Measurements from ENCODE around the gene RAP1GAP. TPM values are rescaled to one million over a fixed set of nuclear protein-coding genes. Genes with fewer than 3 reads are reported as not detected.

RAP1GAP gene
- total and polyA plus RNA-seq, 4 donors, result 5.6 to 64.7 (median 28.0) TPM

DNA sequence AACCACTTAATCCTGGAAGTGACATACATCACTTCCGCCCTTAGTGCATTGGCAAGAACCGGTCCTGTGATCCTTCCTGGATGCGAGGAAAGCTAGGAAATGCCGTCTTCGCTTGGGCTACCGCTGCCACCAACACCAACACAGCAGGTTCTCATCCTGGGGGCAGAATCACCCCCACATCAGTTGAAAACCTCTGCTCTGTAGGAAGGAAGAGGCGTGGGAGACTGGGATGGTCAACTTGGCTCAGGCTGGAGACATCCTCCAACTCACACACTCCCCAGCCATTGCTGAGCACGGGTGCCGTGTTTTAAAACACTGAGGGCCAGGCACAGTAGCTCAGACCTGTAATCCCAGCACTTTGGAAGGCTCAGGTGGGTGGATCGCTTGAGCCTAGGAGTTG lies 85.1 kb downstream of the RAP1GAP start:
- Histone ChIP-seq H3K9ac (ENCODE audit: insufficient read depth in 1 of 2, low read length in 2 of 2) (no peak overlapping the region), H3K4me1 (ENCODE audit: control insufficient read depth in 5 of 5, insufficient read depth in 5 of 5, low read length in 5 of 5) (peaks cover 0 to 5% (median 0%) of the 10 kb centered on the region in 5 donors), H3K36me3 (ENCODE audit: control insufficient read depth in 4 of 4, insufficient read depth in 4 of 4, low read length in 4 of 4) (no peaks in the 10 kb centered on the region), H3K9me3 (ENCODE audit: control insufficient read depth in 4 of 4, insufficient read depth in 3 of 4, low read length in 3 of 4) (no peaks in the 10 kb centered on the region), H3K27ac (ENCODE audit: low read depth in 1 of 2, low read length in 1 of 2) (no peak overlapping the region), H3K27me3 (ENCODE audit: control insufficient read depth in 3 of 3, insufficient read depth in 3 of 3, low read length in 2 of 3) (peaks cover 0 to 3% (median 0%) of the 10 kb centered on the region in 3 donors), H3K4me3 (no peak overlapping the region)
- TF ChIP-seq, protein P1, sequence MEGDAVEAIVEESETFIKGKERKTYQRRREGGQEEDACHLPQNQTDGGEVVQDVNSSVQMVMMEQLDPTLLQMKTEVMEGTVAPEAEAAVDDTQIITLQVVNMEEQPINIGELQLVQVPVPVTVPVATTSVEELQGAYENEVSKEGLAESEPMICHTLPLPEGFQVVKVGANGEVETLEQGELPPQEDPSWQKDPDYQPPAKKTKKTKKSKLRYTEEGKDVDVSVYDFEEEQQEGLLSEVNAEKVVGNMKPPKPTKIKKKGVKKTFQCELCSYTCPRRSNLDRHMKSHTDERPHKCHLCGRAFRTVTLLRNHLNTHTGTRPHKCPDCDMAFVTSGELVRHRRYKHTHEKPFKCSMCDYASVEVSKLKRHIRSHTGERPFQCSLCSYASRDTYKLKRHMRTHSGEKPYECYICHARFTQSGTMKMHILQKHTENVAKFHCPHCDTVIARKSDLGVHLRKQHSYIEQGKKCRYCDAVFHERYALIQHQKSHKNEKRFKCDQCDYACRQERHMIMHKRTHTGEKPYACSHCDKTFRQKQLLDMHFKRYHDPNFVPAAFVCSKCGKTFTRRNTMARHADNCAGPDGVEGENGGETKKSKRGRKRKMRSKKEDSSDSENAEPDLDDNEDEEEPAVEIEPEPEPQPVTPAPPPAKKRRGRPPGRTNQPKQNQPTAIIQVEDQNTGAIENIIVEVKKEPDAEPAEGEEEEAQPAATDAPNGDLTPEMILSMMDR (IDR thresholded peaks at IDR 0.05; ENCODE audit: control extremely low read depth, extremely low read depth), result no peak
- DNase-seq (no peak), ATAC-seq (ENCODE audit: insufficient read depth, low FRiP score) (no peak)
- 70 to 74% methylated on average over 10 of the region's 10 CpGs for WGBS, 2 donors

DNA sequence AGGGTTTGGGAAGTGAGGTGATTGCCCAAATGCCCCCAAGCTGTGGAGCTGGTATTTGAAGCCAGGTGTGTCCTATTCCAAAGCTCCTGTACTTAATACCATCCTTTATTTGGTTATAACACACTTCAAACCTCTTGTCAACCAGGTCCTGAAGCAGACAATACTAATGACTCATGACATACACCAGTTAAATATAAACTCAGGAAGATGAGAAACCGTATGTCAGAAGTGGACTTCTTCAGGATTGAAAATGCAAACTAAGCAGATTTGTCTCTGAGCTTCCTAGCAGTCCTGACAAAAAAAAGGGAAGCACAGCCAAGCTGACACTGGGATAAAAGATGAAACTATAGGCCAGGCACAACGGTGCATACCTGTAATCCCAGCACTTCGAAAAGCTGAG lies 89.4 kb downstream of the RAP1GAP start:
- H3K4me1 ChIP-seq (ENCODE audit: control insufficient read depth in 5 of 5, insufficient read depth in 5 of 5, low read length in 5 of 5), result peaks cover 0 to 8% (median 2%) of the 10 kb centered on the region in 5 donors
- WGBS, 2 donors, result 48 to 58% methylated on average over 3 of the region's 3 CpGs
- H3K27me3 ChIP-seq (ENCODE audit: control insufficient read depth in 3 of 3, insufficient read depth in 3 of 3, low read length in 2 of 3), result peaks cover 0 to 3% (median 0%) of the 10 kb centered on the region in 3 donors
- no peak overlapping the region for H3K4me3 ChIP-seq
- DNase-seq, result no peak
- no peak for ATAC-seq (ENCODE audit: insufficient read depth, low FRiP score)
- no peaks in the 10 kb centered on the region for H3K9me3 ChIP-seq (ENCODE audit: control insufficient read depth in 4 of 4, insufficient read depth in 3 of 4, low read length in 3 of 4)
- no peak overlapping the region for H3K9ac ChIP-seq (ENCODE audit: insufficient read depth in 1 of 2, low read length in 2 of 2)
- H3K36me3 ChIP-seq (ENCODE audit: control insufficient read depth in 4 of 4, insufficient read depth in 4 of 4, low read length in 4 of 4), result no peaks in the 10 kb centered on the region
- TF ChIP-seq, protein P1 (IDR thresholded peaks at IDR 0.05; ENCODE audit: control extremely low read depth, extremely low read depth), result no peak
- H3K27ac ChIP-seq (ENCODE audit: low read depth in 1 of 2, low read length in 1 of 2), result no peak overlapping the region

DNA sequence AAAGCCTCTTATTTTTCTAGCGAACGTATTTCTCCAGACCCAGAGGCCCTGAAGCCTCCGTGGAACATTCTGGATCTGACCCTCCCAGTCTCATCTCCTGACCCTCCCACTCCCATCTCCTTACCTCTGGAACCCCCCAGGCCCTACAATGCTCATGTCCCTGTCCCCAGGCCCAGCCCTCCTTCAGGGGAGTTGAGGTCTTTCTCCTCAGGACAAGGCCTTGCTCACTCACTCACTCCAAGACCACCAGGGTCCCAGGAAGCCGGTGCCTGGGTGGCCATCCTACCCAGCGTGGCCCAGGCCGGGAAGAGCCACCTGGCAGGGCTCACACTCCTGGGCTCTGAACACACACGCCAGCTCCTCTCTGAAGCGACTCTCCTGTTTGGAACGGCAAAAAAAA lies 91.2 kb downstream of the RAP1GAP start:
- no peaks in the 10 kb centered on the region for H3K36me3 ChIP-seq (ENCODE audit: control insufficient read depth in 4 of 4, insufficient read depth in 4 of 4, low read length in 4 of 4)
- no peak overlapping the region for H3K9ac ChIP-seq (ENCODE audit: insufficient read depth in 1 of 2, low read length in 2 of 2)
- peaks cover 0 to 10% (median 8%) of the 10 kb centered on the region in 5 donors for H3K4me1 ChIP-seq (ENCODE audit: control insufficient read depth in 5 of 5, insufficient read depth in 5 of 5, low read length in 5 of 5)
- ATAC-seq (ENCODE audit: insufficient read depth, low FRiP score) (no peak), DNase-seq (no peak)
- H3K27me3 ChIP-seq (ENCODE audit: control insufficient read depth in 3 of 3, insufficient read depth in 3 of 3, low read length in 2 of 3), result peaks cover 0 to 3% (median 0%) of the 10 kb centered on the region in 3 donors
- no peak overlapping the region for H3K4me3 ChIP-seq
- WGBS, 2 donors, result 93% methylated on average over 9 of the region's 9 CpGs
- H3K9me3 ChIP-seq (ENCODE audit: control insufficient read depth in 4 of 4, insufficient read depth in 3 of 4, low read length in 3 of 4), result no peaks in the 10 kb centered on the region
- TF ChIP-seq, protein P1 (IDR thresholded peaks at IDR 0.05; ENCODE audit: control extremely low read depth, extremely low read depth), result no peak
- no peak overlapping the region for H3K27ac ChIP-seq (ENCODE audit: low read depth in 1 of 2, low read length in 1 of 2)

DNA sequence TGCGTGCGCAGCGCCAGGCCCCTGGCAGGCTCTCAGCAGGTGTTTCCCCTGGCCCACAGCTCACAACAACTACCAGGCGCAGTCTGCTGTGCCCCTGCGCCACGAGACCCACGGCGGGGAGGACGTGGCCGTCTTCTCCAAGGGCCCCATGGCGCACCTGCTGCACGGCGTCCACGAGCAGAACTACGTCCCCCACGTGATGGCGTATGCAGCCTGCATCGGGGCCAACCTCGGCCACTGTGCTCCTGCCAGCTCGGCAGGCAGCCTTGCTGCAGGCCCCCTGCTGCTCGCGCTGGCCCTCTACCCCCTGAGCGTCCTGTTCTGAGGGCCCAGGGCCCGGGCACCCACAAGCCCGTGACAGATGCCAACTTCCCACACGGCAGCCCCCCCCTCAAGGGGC lies 91.8 kb downstream of the RAP1GAP start:
- no peak for DNase-seq
- H3K36me3 ChIP-seq (ENCODE audit: control insufficient read depth in 4 of 4, insufficient read depth in 4 of 4, low read length in 4 of 4), result no peaks in the 10 kb centered on the region
- TF ChIP-seq, protein P1 (IDR thresholded peaks at IDR 0.05; ENCODE audit: control extremely low read depth, extremely low read depth), result no peak
- no peak overlapping the region for H3K9ac ChIP-seq (ENCODE audit: insufficient read depth in 1 of 2, low read length in 2 of 2)
- H3K4me3 ChIP-seq, result no peak overlapping the region
- WGBS, 2 donors, result 92 to 94% methylated on average over 22 to 26 of the region's 26 CpGs
- ATAC-seq (ENCODE audit: insufficient read depth, low FRiP score), result no peak
- no peak overlapping the region for H3K27ac ChIP-seq (ENCODE audit: low read depth in 1 of 2, low read length in 1 of 2)
- H3K27me3 ChIP-seq (ENCODE audit: control insufficient read depth in 3 of 3, insufficient read depth in 3 of 3, low read length in 2 of 3), result peaks cover 0 to 3% (median 0%) of the 10 kb centered on the region in 3 donors
- H3K9me3 ChIP-seq (ENCODE audit: control insufficient read depth in 4 of 4, insufficient read depth in 3 of 4, low read length in 3 of 4), result peaks cover 0 to 2% (median 0%) of the 10 kb centered on the region in 4 donors
- H3K4me1 ChIP-seq (ENCODE audit: control insufficient read depth in 5 of 5, insufficient read depth in 5 of 5, low read length in 5 of 5), result peaks cover 0 to 10% (median 8%) of the 10 kb centered on the region in 5 donors
